GM12864 (cell line): ENCODE measurements around the gene C2CD2.
"Not testable (repeated sequence)": the region's sequence is repeated elsewhere in the genome, so short reads cannot be mapped to it uniquely, and the experiment has no call there.

Source experiments
- DNase-seq: peaks from one replicate; pipeline ENCODE4 v3.0.0-alpha.2; 2011; ENCODE audit warnings: low read depth
- H3K4me3 ChIP-seq: 2 replicates; pipeline ENCODE4 v1.5.1; 2011; ENCODE audit warnings: mild to moderate bottlenecking, low read depth, low read length, control low read depth
- CTCF ChIP-seq: IDR thresholded peaks from 2 replicates; pipeline ENCODE4 v1.5.1; 2011; ENCODE audit warnings: low read depth, mild to moderate bottlenecking, moderate library complexity, low read length, control low read depth, inconsistent platforms; ENCODE audit errors: missing control alignments

The C2CD2 gene

GRCh38 chr21:41951876-41952567, 1.8 kb downstream of the C2CD2 start:
- peak overlapping the region; percentile 65; the same call in 1 of the 2 replicates for H3K4me3 ChIP-seq
- no peak for DNase-seq
- TF ChIP-seq CTCF, result no peak

- H3K4me3 ChIP-seq, result no peak overlapping the region
- no peak for DNase-seq
- no peak for TF ChIP-seq CTCF
Observed at GRCh38 chr21:41950941-41951351, 2.9 kb downstream of the C2CD2 start.

- not testable (repeated sequence) for DNase-seq, H3K4me3 ChIP-seq
Observed at GRCh38 chr21:41949631-41950030, 4.2 kb downstream of the C2CD2 start.

- TF ChIP-seq CTCF, result no peak
- DNase-seq, result no peak
- no peak overlapping the region for H3K4me3 ChIP-seq
Observed at GRCh38 chr21:41948901-41949300, 4.9 kb downstream of the C2CD2 start.

- no peak for TF ChIP-seq CTCF
- no peak overlapping the region for H3K4me3 ChIP-seq
- no peak for DNase-seq
Observed at GRCh38 chr21:41948078-41948895, 5.5 kb downstream of the C2CD2 start.

- TF ChIP-seq CTCF, result no peak
- DNase-seq, result no peak
- H3K4me3 ChIP-seq, result no peak overlapping the region
Observed at GRCh38 chr21:41945982-41946381, 7.8 kb downstream of the C2CD2 start.

GRCh38 chr21:41943851-41944250, 10.0 kb downstream of the C2CD2 start:
- no peak for DNase-seq
- no peak for TF ChIP-seq CTCF
- no peak overlapping the region for H3K4me3 ChIP-seq
